H9 (cell line): Measurements from ENCODE around the gene MAP2. TPM values are rescaled to one million over a fixed set of nuclear protein-coding genes. Genes with fewer than 3 reads are reported as not detected.

Experiments
- DNase-seq: peaks from one replicate; pipeline ENCODE4 v3.0.0-alpha.2; 2017
- H2AFZ ChIP-seq: one replicate; pipeline ENCODE4 v1.6.1; 2013; ENCODE audit warnings: mild to moderate bottlenecking, low read length, control low read depth, moderate library complexity
- H2AK5ac ChIP-seq: 2 replicates; pipeline ENCODE4 v1.6.1; 2013; ENCODE audit warnings: low read length, control low read depth, mixed read lengths; ENCODE audit not compliant: insufficient read length
- H2BK120ac ChIP-seq: one replicate; pipeline ENCODE4 v1.6.1; 2013; ENCODE audit warnings: low read depth, mild to moderate bottlenecking, low read length, control low read depth, inconsistent platforms; ENCODE audit not compliant: poor library complexity, severe bottlenecking
- H2BK12ac ChIP-seq: 2 replicates; pipeline ENCODE4 v1.6.1; 2013; ENCODE audit warnings: low read length, control low read depth, mixed read lengths, low read depth; ENCODE audit not compliant: insufficient read length
- H2BK15ac ChIP-seq: 2 replicates; pipeline ENCODE4 v1.6.1; 2013; ENCODE audit warnings: low read depth, low read length, control low read depth
- H2BK20ac ChIP-seq: one replicate; pipeline ENCODE4 v1.6.1; 2013; ENCODE audit warnings: low read depth, mild to moderate bottlenecking, low read length, control low read depth, inconsistent platforms; ENCODE audit not compliant: poor library complexity, severe bottlenecking
- H2BK5ac ChIP-seq: 2 replicates; pipeline ENCODE4 v1.6.1; 2013; ENCODE audit warnings: low read length, control low read depth, mixed read lengths; ENCODE audit not compliant: insufficient read length
- H3K14ac ChIP-seq: 2 replicates; pipeline ENCODE4 v1.6.1; 2013; ENCODE audit warnings: low read length, control low read depth; ENCODE audit not compliant: insufficient read depth
- H3K18ac ChIP-seq: 2 replicates; pipeline ENCODE4 v1.6.1; 2013; ENCODE audit warnings: low read depth, mild to moderate bottlenecking, mixed read lengths, low read length, control low read depth; ENCODE audit not compliant: insufficient read length
- H3K23ac ChIP-seq: 2 replicates; pipeline ENCODE4 v1.6.1; 2013; ENCODE audit warnings: low read length, control low read depth, mixed read lengths, low read depth; ENCODE audit not compliant: insufficient read length
- H3K23me2 ChIP-seq: 2 replicates; pipeline ENCODE4 v1.6.1; 2013; ENCODE audit warnings: low read depth, mild to moderate bottlenecking, mixed read lengths, low read length, control low read depth; ENCODE audit not compliant: insufficient read length, poor library complexity, severe bottlenecking
- H3K27ac ChIP-seq: 2 replicates; pipeline ENCODE4 v1.5.1; 2013; ENCODE audit warnings: low read length, control low read depth, mixed read lengths, low read depth; ENCODE audit not compliant: insufficient read length
- H3K27me3 ChIP-seq: 2 replicates; pipeline ENCODE4 v1.6.1; 2013; ENCODE audit warnings: low read length, control low read depth, inconsistent platforms; ENCODE audit not compliant: insufficient read depth
- H3K4ac ChIP-seq: 2 replicates; pipeline ENCODE4 v1.6.1; 2013; ENCODE audit warnings: low read depth, mild to moderate bottlenecking, control low read depth, inconsistent platforms, low read length, moderate library complexity
- H3K4me1 ChIP-seq: 2 replicates; pipeline ENCODE4 v1.6.1; 2013; ENCODE audit warnings: low read length, control low read depth, inconsistent platforms; ENCODE audit not compliant: insufficient read depth
- H3K4me2 ChIP-seq: 2 replicates; pipeline ENCODE4 v1.6.1; 2013; ENCODE audit warnings: low read length, control low read depth, mixed read lengths; ENCODE audit not compliant: insufficient read length, insufficient read depth
- H3K56ac ChIP-seq: 2 replicates; pipeline ENCODE4 v1.6.1; 2013; ENCODE audit warnings: low read depth, mild to moderate bottlenecking, mixed read lengths, low read length, control low read depth; ENCODE audit not compliant: insufficient read length
- H3K79me1 ChIP-seq: 2 replicates; pipeline ENCODE4 v1.6.1; 2013; ENCODE audit warnings: low read depth, mild to moderate bottlenecking, moderate library complexity, low read length, control low read depth, inconsistent platforms; ENCODE audit not compliant: insufficient read depth, poor library complexity, severe bottlenecking
- H3K79me2 ChIP-seq: 2 replicates; pipeline ENCODE4 v1.6.1; 2013; ENCODE audit warnings: low read length, control low read depth, inconsistent platforms; ENCODE audit not compliant: insufficient read depth
- H3K9ac ChIP-seq: 2 replicates; pipeline ENCODE4 v1.6.1; 2013; ENCODE audit warnings: low read length, control low read depth, mixed read lengths; ENCODE audit not compliant: insufficient read length; ENCODE audit errors: extremely low read depth
- H3K9me3 ChIP-seq: one replicate; pipeline ENCODE4 v1.6.1; 2013; ENCODE audit warnings: low read depth, low read length, inconsistent platforms; ENCODE audit not compliant: control insufficient read depth
- H3T11ph ChIP-seq: one replicate; pipeline ENCODE4 v1.6.1; 2013; ENCODE audit warnings: mild to moderate bottlenecking, low read length, control low read depth, inconsistent platforms
- H4K20me1 ChIP-seq: one replicate; pipeline ENCODE4 v1.6.1; 2013; ENCODE audit not compliant: control insufficient read depth, insufficient read length, insufficient read depth
- H4K5ac ChIP-seq: 2 replicates; pipeline ENCODE4 v1.6.1; 2013; ENCODE audit warnings: low read depth, mild to moderate bottlenecking, mixed read lengths, low read length, control low read depth; ENCODE audit not compliant: insufficient read length
- H4K8ac ChIP-seq: replicated peaks from 2 replicates; pipeline ENCODE4 v1.6.1; 2013; ENCODE audit warnings: low read length, control low read depth, mixed read lengths, low read depth; ENCODE audit not compliant: insufficient read length
- H4K91ac ChIP-seq: 2 replicates; pipeline ENCODE4 v1.6.1; 2013; ENCODE audit warnings: low read depth, mild to moderate bottlenecking, moderate library complexity, mixed read lengths, low read length, control low read depth; ENCODE audit not compliant: insufficient read length
- H3K27ac Mint-ChIP-seq, 3 experiments: 2 replicates in 2 of 3; 3 replicates in 1 of 3; pipeline ENCODE4 v1.8.0; 2020 to 2021; ENCODE audit warnings: mixed read lengths in 3 of 3, mild to moderate bottlenecking in 1 of 3, moderate library complexity in 1 of 3
- H3K27me3 Mint-ChIP-seq: 2 replicates; pipeline ENCODE4 v1.8.0; 2021; ENCODE audit warnings: low read depth, mild to moderate bottlenecking, moderate library complexity, mixed read lengths
- H3K36me3 Mint-ChIP-seq, 3 experiments: 2 replicates in 2 of 3; 3 replicates in 1 of 3; pipeline ENCODE4 v1.8.0; 2020 to 2021; ENCODE audit warnings: low read depth in 3 of 3, mixed read lengths in 3 of 3; ENCODE audit not compliant: insufficient read depth in 1 of 3
- H3K4me1 Mint-ChIP-seq, 2 experiments: 2 replicates each; pipeline ENCODE4 v1.8.0; 2020; ENCODE audit warnings: mixed read lengths in 2 of 2
- H3K4me3 Mint-ChIP-seq, 2 experiments: 2 replicates in 1 of 2; 3 replicates in 1 of 2; pipeline ENCODE4 v1.8.0; 2020 to 2021; ENCODE audit warnings: mild to moderate bottlenecking in 2 of 2, mixed read lengths in 2 of 2, moderate library complexity in 1 of 2
- H3K9me3 Mint-ChIP-seq, 2 experiments: 2 replicates in 1 of 2; 3 replicates in 1 of 2; pipeline ENCODE4 v1.8.0; 2020; ENCODE audit warnings: mild to moderate bottlenecking in 2 of 2, mixed read lengths in 2 of 2, moderate library complexity in 1 of 2
- CTCF ChIP-seq: fragments of 200-600 bp; sonication (generic); conservative IDR thresholded peaks from 3 replicates; pipeline ENCODE4 v1.8.0; 2021; ENCODE audit warnings: antibody characterized with exemption, mild to moderate bottlenecking
- total RNA-seq: library from RNA; stranded (reverse); gene quantifications from 2 replicates; pipeline ENCODE4 v1.2.1, GENCODE V29; 2021

The MAP2 gene
- total RNA-seq, 1 experiment from 2014 or later = 0.87 TPM

GRCh38 chr2:209508255-209508654, 84.4 kb downstream of the MAP2 start:
- H3T11ph ChIP-seq = no peak overlapping the region
- no peak overlapping the region for H2AFZ ChIP-seq
- no peak overlapping the region for H3K14ac ChIP-seq
- H3K9ac ChIP-seq = no peak overlapping the region
- no peak overlapping the region for H3K27ac ChIP-seq
- no peaks in the 10 kb centered on the region for H3K23me2 ChIP-seq
- H3K4me2 ChIP-seq = no peak overlapping the region
- no peak overlapping the region for H4K91ac ChIP-seq
- H3K4me1 ChIP-seq = no peaks in the 10 kb centered on the region
- no peaks in the 10 kb centered on the region for H3K9me3 ChIP-seq
- peaks cover 80% of the 10 kb centered on the region for H3K27me3 Mint-ChIP-seq
- no peak overlapping the region for H3K27ac Mint-ChIP-seq
- H2BK15ac ChIP-seq = no peak overlapping the region
- no peak overlapping the region for H2BK20ac ChIP-seq
- no peaks in the 10 kb centered on the region for H3K9me3 Mint-ChIP-seq
- no peak overlapping the region for H2BK5ac ChIP-seq
- H3K27me3 ChIP-seq = no peaks in the 10 kb centered on the region
- H3K79me2 ChIP-seq = no peaks in the 10 kb centered on the region
- DNase-seq = no peak
- no peak overlapping the region for H3K18ac ChIP-seq
- TF ChIP-seq CTCF = no peak
- no peak overlapping the region for H4K8ac ChIP-seq
- no peaks in the 10 kb centered on the region for H3K36me3 Mint-ChIP-seq
- H2AK5ac ChIP-seq = no peak overlapping the region
- H3K4me1 Mint-ChIP-seq = peaks cover 2 to 13% of the 10 kb centered on the region in 2 experiments; a peak in 3 of 4 replicates
- no peak overlapping the region for H2BK12ac ChIP-seq
- H3K4me3 Mint-ChIP-seq = no peak overlapping the region
- H3K79me1 ChIP-seq = no peaks in the 10 kb centered on the region
- H3K23ac ChIP-seq = no peak overlapping the region
- no peak overlapping the region for H4K5ac ChIP-seq
- H2BK120ac ChIP-seq = no peak overlapping the region
- H4K20me1 ChIP-seq = no peaks in the 10 kb centered on the region
- no peak overlapping the region for H3K4ac ChIP-seq
- H3K56ac ChIP-seq = no peak overlapping the region
